OCI-LY3 (cell line): ENCODE data around the gene NUP62CL.

Experiments
- H2AFZ ChIP-seq: fragments of 200-600, 300-600 bp; shearing (Covaris generic); 2 replicates; pipeline ENCODE4 v1.6.0; 2014; ENCODE audit warnings: antibody characterized with exemption, low read depth, low read length
- H3K27ac ChIP-seq: fragments of 200-600, 300-600 bp; sonication (generic); 2 replicates; pipeline ENCODE4 v1.5.1; 2014; ENCODE audit warnings: mild to moderate bottlenecking, low read length, moderate library complexity, mixed read lengths
- H3K27me3 ChIP-seq: fragments of 200-600, 300-600 bp; sonication (generic); 2 replicates; pipeline ENCODE4 v1.6.1; 2014; ENCODE audit warnings: low read depth, low read length, mixed read lengths
- H3K36me3 ChIP-seq: fragments of 200-600, 300-600 bp; sonication (generic); replicated peaks from 2 replicates; pipeline ENCODE3; 2014; ENCODE audit warnings: low read depth, low read length, mixed read lengths
- H3K4me1 ChIP-seq: fragments of 300-600, 200-600 bp; sonication (generic); 2 replicates; pipeline ENCODE4 v1.6.1; 2014; ENCODE audit warnings: low read length, mixed read lengths
- H3K4me2 ChIP-seq: fragments of 200-600, 300-600 bp; sonication (generic); 2 replicates; pipeline ENCODE4 v1.6.1; 2014; ENCODE audit warnings: low read length, mixed read lengths
- H3K4me3 ChIP-seq: fragments of 300-600, 200-600 bp; sonication (generic); 2 replicates; pipeline ENCODE4 v1.5.1; 2014; ENCODE audit warnings: antibody characterized with exemption, mild to moderate bottlenecking, low read length, moderate library complexity
- H3K79me2 ChIP-seq: fragments of 300-600, 200-600 bp; shearing (Covaris generic); 2 replicates; pipeline ENCODE4 v1.6.1; 2014; ENCODE audit warnings: mild to moderate bottlenecking, low read length, mixed read lengths
- H3K9ac ChIP-seq: fragments of 300-600, 200-600 bp; shearing (Covaris generic); 2 replicates; pipeline ENCODE4 v1.6.0; 2014; ENCODE audit warnings: mild to moderate bottlenecking, low read length, moderate library complexity
- H3K9me3 ChIP-seq: fragments of 200-600, 300-600 bp; shearing (Covaris generic); 2 replicates; pipeline ENCODE4 v1.6.1; 2014; ENCODE audit warnings: low read length, mixed read lengths; ENCODE audit not compliant: insufficient read depth
- H4K20me1 ChIP-seq: fragments of 200-600, 300-600 bp; sonication (generic); 2 replicates; pipeline ENCODE4 v1.6.1; 2016; ENCODE audit warnings: low read length, mixed read lengths; ENCODE audit not compliant: insufficient read depth
- EZH2phosphoT487 ChIP-seq: fragments of 200-600 bp; shearing (Covaris generic); IDR thresholded peaks from 2 replicates; pipeline ENCODE4 v1.6.1; 2018; ENCODE audit warnings: antibody characterized with exemption, mixed run types, low read depth
- TF ChIP-seq, protein P1 (sequence below): fragments of 200-600, 300-600 bp; sonication (generic); IDR thresholded peaks from 2 replicates; pipeline ENCODE4 v1.5.1; 2014; ENCODE audit warnings: antibody characterized with exemption, low read length, low read depth

NUP62CL gene

DNA sequence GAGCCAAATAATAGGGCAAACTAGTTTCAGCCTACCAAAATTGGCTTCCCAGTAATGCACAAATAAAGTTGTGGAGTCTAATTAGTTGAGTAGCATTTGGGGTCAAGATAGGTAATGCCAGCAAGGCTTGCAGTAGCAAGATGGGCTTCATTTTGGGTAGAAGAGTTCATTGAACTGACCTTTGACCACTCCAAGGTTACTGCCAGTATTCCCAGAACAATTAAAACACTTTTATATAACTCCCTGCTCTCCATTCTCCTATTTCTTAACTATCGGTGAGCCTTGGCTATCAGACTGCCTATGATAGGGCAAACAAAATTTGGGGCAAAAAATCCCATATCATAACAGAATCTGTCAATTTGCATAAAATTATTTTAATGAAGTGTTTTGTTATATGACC, 7.2 kb upstream of the NUP62CL start:
- Histone ChIP-seq H2AFZ (no peak overlapping the region), H3K9ac (no peak overlapping the region)

DNA sequence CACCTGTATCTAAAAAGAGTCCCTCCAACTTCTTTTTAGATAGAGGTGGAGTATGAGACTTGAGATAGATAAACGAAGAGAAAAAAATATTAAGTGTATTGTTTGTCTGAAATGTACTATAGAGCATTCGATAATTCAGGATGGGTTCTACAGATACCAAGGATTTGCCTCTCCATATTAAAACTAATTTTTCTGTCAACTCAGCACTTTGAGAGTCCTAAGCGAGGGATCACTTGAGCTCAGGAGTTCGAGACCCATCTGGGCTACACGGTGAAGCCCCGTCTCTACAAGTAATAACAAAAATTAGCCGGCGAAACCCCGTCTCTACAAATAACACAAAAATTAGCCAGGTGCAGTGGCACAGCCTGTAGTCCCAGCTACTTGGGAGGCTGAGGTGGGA, 1.7 kb upstream of the NUP62CL start:
- no peak for TF ChIP-seq EZH2phosphoT487
- TF ChIP-seq, protein P1, sequence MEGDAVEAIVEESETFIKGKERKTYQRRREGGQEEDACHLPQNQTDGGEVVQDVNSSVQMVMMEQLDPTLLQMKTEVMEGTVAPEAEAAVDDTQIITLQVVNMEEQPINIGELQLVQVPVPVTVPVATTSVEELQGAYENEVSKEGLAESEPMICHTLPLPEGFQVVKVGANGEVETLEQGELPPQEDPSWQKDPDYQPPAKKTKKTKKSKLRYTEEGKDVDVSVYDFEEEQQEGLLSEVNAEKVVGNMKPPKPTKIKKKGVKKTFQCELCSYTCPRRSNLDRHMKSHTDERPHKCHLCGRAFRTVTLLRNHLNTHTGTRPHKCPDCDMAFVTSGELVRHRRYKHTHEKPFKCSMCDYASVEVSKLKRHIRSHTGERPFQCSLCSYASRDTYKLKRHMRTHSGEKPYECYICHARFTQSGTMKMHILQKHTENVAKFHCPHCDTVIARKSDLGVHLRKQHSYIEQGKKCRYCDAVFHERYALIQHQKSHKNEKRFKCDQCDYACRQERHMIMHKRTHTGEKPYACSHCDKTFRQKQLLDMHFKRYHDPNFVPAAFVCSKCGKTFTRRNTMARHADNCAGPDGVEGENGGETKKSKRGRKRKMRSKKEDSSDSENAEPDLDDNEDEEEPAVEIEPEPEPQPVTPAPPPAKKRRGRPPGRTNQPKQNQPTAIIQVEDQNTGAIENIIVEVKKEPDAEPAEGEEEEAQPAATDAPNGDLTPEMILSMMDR = no peak
- Histone ChIP-seq H3K9me3 (no peaks in the 10 kb centered on the region), H3K4me3 (no peak overlapping the region), H3K9ac (no peak overlapping the region), H3K27me3 (no peaks in the 10 kb centered on the region), H3K27ac (no peak overlapping the region), H3K4me2 (no peak overlapping the region), H3K4me1 (peaks cover 8% of the 10 kb centered on the region; the same call in 1 of the 2 replicates), H3K79me2 (no peaks in the 10 kb centered on the region), H2AFZ (no peak overlapping the region), H3K36me3 (no peaks in the 10 kb centered on the region), H4K20me1 (no peaks in the 10 kb centered on the region)

More for the DNA sequence above, 7.2 kb upstream of the NUP62CL start:
- H3K36me3 ChIP-seq = no peaks in the 10 kb centered on the region
- H3K9me3 ChIP-seq = no peaks in the 10 kb centered on the region
- peaks cover 3% of the 10 kb centered on the region; the same call in 1 of the 2 replicates for H3K27me3 ChIP-seq
- H3K4me3 ChIP-seq = no peak overlapping the region
- no peak overlapping the region for H3K27ac ChIP-seq
- no peaks in the 10 kb centered on the region for H3K4me1 ChIP-seq
- TF ChIP-seq, protein P1 = no peak
- TF ChIP-seq EZH2phosphoT487 = no peak
- no peaks in the 10 kb centered on the region for H3K79me2 ChIP-seq
- H4K20me1 ChIP-seq = no peaks in the 10 kb centered on the region
- no peak overlapping the region for H3K4me2 ChIP-seq

DNA sequence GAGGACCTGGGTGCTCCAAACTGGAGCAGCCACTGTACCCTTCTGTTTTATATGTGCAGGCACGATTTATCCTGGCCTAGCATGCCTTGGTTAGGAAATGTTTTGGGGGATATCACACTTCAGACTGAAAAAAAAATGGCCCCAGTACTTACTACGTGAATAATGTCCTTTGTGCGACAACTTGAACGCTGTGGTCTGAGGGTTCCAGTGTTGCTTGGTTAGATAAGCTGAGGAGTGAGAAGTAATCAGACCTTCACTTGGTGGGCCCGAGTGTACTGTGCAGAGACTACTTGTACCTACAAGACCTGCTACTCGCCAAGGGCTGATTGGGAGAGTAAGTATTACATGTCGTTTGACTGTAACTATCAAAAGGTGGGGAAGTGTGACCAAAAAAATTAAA, 856 bp upstream of the NUP62CL start:
- Histone ChIP-seq H3K4me3 (no peak overlapping the region), H2AFZ (no peak overlapping the region), H3K9ac (no peak overlapping the region), H3K9me3 (no peaks in the 10 kb centered on the region), H4K20me1 (no peaks in the 10 kb centered on the region), H3K79me2 (no peaks in the 10 kb centered on the region), H3K4me1 (peaks cover 8% of the 10 kb centered on the region; the same call in 1 of the 2 replicates), H3K36me3 (no peaks in the 10 kb centered on the region), H3K27ac (no peak overlapping the region), H3K27me3 (no peaks in the 10 kb centered on the region), H3K4me2 (no peak overlapping the region)
- TF ChIP-seq, protein P1 = no peak
- no peak for TF ChIP-seq EZH2phosphoT487

DNA sequence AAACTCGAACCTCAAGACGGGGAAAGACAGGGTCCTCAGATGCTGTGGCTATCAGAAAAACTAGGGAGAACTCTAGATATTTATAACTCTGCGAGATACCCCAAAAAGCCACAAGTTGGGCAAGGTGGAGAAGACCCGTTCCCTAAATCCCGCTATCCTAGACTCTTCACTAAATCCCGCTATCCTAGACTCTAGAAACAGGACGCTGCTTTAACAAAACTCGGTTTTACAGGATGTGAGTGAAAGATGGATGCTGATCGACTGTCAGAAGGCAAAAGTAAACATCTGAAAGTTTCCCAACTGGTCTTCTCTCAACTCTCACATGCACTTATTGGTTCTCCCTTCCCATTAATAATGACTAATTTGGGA, 448 bp upstream of the NUP62CL start:
- Histone ChIP-seq H3K79me2 (no peaks in the 10 kb centered on the region), H3K36me3 (no peaks in the 10 kb centered on the region), H3K27ac (no peak overlapping the region), H3K4me3 (peak overlapping the region; percentile 94), H4K20me1 (no peaks in the 10 kb centered on the region), H2AFZ (no peak overlapping the region), H3K9ac (no peak overlapping the region), H3K4me1 (peaks cover 8% of the 10 kb centered on the region; the same call in 1 of the 2 replicates), H3K4me2 (peak overlapping the region; percentile 77), H3K27me3 (no peaks in the 10 kb centered on the region), H3K9me3 (no peaks in the 10 kb centered on the region)
- TF ChIP-seq EZH2phosphoT487 = no peak
- TF ChIP-seq, protein P1 = no peak
